Measurements from ENCODE around the gene DOK5.

The DOK5 gene

DNA sequence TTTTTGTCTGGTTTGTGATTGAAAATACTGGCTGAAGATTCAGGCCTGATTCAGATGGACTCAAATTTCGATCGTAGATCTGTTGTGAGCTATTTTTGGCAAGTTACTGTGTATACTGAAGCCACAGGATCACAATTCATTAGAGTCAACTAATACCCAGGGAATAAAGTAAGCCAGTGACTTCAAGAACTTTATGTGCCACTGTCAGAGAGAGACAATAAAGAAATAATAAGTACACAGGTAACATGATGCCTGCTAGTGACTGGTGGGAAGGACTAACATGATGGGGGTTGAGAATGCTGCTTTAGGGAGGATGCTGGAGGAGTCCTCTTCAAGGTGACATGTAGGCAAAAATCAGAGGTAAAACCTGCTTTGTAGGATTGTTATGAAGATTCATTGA, 215.9 kb downstream of the DOK5 start:
- DNase-seq (ENCODE audit: insufficient read length) (no peak), FAIRE-seq (no peak)
- TF ChIP-seq POLR2AphosphoS5 (IDR thresholded peaks at IDR 0.05; ENCODE audit: low read depth, low read length): no peak

DNA sequence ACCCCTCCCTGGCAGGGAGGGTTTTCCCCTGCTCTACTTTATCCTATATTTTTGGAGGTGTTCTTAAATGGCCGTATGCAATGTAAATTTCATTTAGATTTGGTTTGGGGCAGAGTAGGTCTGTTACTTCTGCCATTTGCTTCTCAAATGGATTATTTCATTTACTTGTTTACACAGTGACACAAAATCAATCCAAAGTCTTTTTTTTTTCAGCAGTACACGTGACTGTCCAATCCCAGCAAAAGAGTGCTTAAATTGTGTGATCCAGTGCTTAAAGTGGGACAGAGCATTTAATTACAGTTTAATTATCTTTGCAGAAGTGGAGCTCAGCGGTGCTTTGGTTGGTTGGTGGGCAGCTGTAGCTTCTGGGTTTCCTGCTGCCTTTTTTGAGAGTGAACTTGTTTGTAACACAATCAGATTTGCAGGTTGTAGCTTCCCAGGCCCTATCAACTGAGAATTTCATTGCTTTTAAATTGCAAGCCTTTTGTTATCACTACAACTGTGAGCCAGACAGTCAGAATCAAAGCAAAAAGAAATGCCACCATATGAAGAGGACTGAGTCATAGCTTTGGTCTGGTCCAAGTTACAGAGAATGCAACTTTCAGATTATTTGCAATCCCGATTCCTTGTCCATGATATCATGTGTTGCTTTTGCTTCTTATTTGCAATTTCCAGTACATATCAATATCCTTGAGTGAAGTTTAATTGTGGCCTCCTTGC, 216.9 kb downstream of the DOK5 start:
- TF ChIP-seq POLR2AphosphoS5 (IDR thresholded peaks at IDR 0.05; ENCODE audit: low read depth, low read length) (no peak), TAF1 (IDR thresholded peaks at IDR 0.05; ENCODE audit: borderline replicate concordance, low read depth, low read length) (no peak), POLR2A (IDR thresholded peaks at IDR 0.05; ENCODE audit: low read depth, low read length) (no peak)
- no peak for FAIRE-seq
- no peak for DNase-seq (ENCODE audit: insufficient read length)

DNA sequence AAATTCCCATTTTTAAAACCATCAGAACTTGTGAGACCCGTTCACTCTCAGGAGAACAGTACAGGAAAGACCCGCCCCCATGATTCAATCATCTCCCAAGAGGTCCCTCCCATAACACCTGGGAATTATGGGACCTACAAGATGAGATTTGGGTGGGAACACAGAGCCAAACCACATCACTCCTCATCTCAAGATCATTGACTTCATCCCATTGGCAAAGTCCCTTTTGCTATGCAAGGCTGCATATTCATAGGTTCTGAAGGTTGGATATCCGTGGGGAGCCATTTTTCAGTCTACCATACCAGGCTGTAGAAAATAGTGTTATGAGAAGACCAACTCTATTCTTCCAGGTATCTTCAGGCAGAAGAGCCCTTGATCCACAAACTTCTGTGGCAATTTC, 219.1 kb downstream of the DOK5 start:
- FAIRE-seq (no peak), DNase-seq (ENCODE audit: insufficient read length) (no peak)
- TF ChIP-seq POLR2AphosphoS5 (IDR thresholded peaks at IDR 0.05; ENCODE audit: low read depth, low read length) (no peak), TAF1 (IDR thresholded peaks at IDR 0.05; ENCODE audit: borderline replicate concordance, low read depth, low read length) (no peak), POLR2A (IDR thresholded peaks at IDR 0.05; ENCODE audit: low read depth, low read length) (no peak)

DNA sequence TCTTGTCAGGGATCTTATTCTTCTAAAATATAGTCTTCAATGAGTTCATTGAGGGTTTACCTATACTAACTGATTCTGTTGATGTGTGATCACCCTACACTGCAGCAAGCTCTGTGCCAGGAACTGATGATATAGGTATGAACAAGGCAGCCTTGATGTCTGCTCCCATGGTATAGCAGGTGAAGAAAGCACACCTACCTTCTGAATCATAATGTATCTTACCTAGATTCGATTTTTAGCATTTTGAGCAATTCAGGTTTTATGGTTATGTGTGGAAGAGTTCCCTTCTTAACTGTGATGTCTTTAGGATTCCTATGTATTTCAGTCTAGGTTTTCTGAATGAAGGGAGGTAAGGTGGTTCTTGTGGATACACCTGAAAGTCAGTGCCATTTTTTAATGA, 223.0 kb downstream of the DOK5 start:
- no peak for TF ChIP-seq POLR2AphosphoS5 (IDR thresholded peaks at IDR 0.05; ENCODE audit: low read depth, low read length)
- no peak for TF ChIP-seq TAF1 (IDR thresholded peaks at IDR 0.05; ENCODE audit: borderline replicate concordance, low read depth, low read length)
- TF ChIP-seq POLR2A (IDR thresholded peaks at IDR 0.05; ENCODE audit: low read depth, low read length): no peak
- DNase-seq (ENCODE audit: insufficient read length) (no peak), FAIRE-seq (no peak)

Data from GM12892 (cell line).